Neural progenitor cell (in vitro differentiated cells): ENCODE data around the gene YBEY. TPM values are rescaled to one million over a fixed set of nuclear protein-coding genes. Genes with fewer than 3 reads are reported as not detected.

ENCODE experiments used
- DNase-seq: peaks from one replicate; pipeline ENCODE4 v3.0.0-alpha.2; 2016; ENCODE audit warnings: low spot score
- H2AFZ ChIP-seq: fragments of 200-600 bp; sonication (generic); replicated peaks from 2 replicates; pipeline ENCODE4 v1.6.1; 2016; ENCODE audit warnings: antibody characterized with exemption
- H3F3A ChIP-seq: fragments of 200-600 bp; sonication (generic); 2 replicates; pipeline ENCODE4 v1.6.1; 2016; ENCODE audit warnings: antibody characterized with exemption, low read depth
- H3K27ac ChIP-seq: fragments of 200-600 bp; sonication (generic); 2 replicates; pipeline ENCODE4 v1.5.1; 2016; ENCODE audit warnings: mild to moderate bottlenecking
- H3K27me3 ChIP-seq: fragments of 200-600 bp; sonication (generic); 2 replicates; pipeline ENCODE4 v1.6.1; 2016; ENCODE audit warnings: mild to moderate bottlenecking, moderate library complexity
- H3K36me3 ChIP-seq: fragments of 200-600 bp; sonication (generic); 2 replicates; pipeline ENCODE4 v1.5.1; 2016
- H3K4me1 ChIP-seq: fragments of 200-600 bp; sonication (generic); 2 replicates; pipeline ENCODE4 v1.6.1; 2016; ENCODE audit warnings: mixed run types
- H3K4me2 ChIP-seq: fragments of 200-600 bp; sonication (generic); 2 replicates; pipeline ENCODE4 v1.6.1; 2016
- H3K4me3 ChIP-seq: fragments of 200-600 bp; sonication (generic); 2 replicates; pipeline ENCODE4 v1.5.1; 2016
- H3K79me2 ChIP-seq: fragments of 200-600 bp; sonication (generic); 2 replicates; pipeline ENCODE4 v1.6.1; 2016; ENCODE audit warnings: low read depth
- H3K9ac ChIP-seq: fragments of 200-600 bp; sonication (generic); 2 replicates; pipeline ENCODE4 v1.6.1; 2016
- H3K9me3 ChIP-seq: fragments of 200-600 bp; sonication (generic); 2 replicates; pipeline ENCODE4 v1.5.1; 2016; ENCODE audit warnings: low read depth
- H4K20me1 ChIP-seq: fragments of 200-600 bp; sonication (generic); 2 replicates; pipeline ENCODE4 v1.6.1; 2016; ENCODE audit warnings: low read depth
- H3K27ac Mint-ChIP-seq: 3 replicates; pipeline ENCODE4 v1.8.0; 2021; ENCODE audit warnings: mixed read lengths
- H3K27me3 Mint-ChIP-seq: 2 replicates; pipeline ENCODE4 v1.8.0; 2022; ENCODE audit warnings: low read depth, mild to moderate bottlenecking, inconsistent platforms, moderate library complexity, mixed read lengths; ENCODE audit not compliant: insufficient read depth
- H3K36me3 Mint-ChIP-seq: 3 replicates; pipeline ENCODE4 v1.8.0; 2021; ENCODE audit warnings: mixed read lengths
- H3K4me1 Mint-ChIP-seq: 3 replicates; pipeline ENCODE4 v1.8.0; 2021; ENCODE audit warnings: mixed read lengths
- H3K4me3 Mint-ChIP-seq: 3 replicates; pipeline ENCODE4 v1.8.0; 2021; ENCODE audit warnings: mild to moderate bottlenecking, moderate library complexity, mixed read lengths
- H3K9me3 Mint-ChIP-seq: 3 replicates; pipeline ENCODE4 v1.8.0; 2020; ENCODE audit warnings: mixed read lengths
- EZH2 ChIP-seq: fragments of 200-600 bp; sonication (generic); IDR thresholded peaks from 2 replicates; pipeline ENCODE4 v1.6.1; 2017; ENCODE audit warnings: antibody characterized with exemption, mild to moderate bottlenecking, moderate library complexity
- EZH2phosphoT487 ChIP-seq: fragments of 200-600 bp; sonication (generic); IDR thresholded peaks from 2 replicates; pipeline ENCODE4 v1.6.1; 2017; ENCODE audit warnings: antibody characterized with exemption
- total RNA-seq: library from RNA; depleted of rRNA; stranded (reverse); fragments of >200 nt; gene quantifications from 2 replicates; pipeline ENCODE4 v1.2.3, GENCODE V29; 2015; ENCODE audit warnings: low replicate concordance
- TF ChIP-seq, protein P1 (sequence below): fragments of 200-600 bp; sonication (generic); IDR thresholded peaks from 2 replicates; pipeline ENCODE4 v1.5.1; 2017; ENCODE audit warnings: antibody characterized with exemption, mild to moderate bottlenecking

Gene YBEY
- total RNA-seq, 1 donor from 2014 or later = 47.3 TPM

DNA sequence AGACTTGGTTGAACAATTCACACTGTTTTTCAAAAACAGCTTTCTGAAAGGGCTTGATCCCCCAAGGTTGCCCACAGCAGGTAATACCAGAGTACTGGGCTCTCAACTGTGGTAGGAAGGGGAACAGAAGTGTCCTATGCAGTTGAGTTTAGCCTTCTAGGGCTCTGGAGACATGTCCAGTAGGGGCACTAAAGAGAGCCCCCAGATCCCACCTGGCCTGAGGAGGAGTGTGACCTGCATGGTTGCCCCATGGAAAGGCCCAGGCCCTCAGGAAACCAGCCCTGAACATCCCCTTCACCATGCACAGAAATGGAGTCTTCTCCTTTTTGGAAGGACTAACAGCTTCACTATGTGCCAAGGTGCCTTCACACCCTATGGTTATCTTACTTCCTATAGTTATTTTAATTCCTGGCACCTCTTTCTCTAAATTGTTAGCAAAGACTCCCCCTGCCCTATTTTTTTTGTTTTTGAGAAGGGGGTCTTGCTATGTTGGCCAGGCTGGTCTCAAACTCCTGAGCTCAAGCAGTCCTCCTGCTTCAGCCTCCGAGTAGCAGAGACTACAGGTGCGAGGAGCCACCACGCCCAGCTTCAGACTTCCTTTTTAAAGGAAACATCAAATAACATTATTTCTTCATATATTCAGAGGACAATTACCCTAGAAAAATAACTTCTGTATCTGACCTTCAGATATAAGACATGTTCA is 40.8 kb upstream of the YBEY start:
- Histone ChIP-seq H3K27ac (no peak overlapping the region), H3K36me3 (peaks cover 17% of the 10 kb centered on the region), H2AFZ (no peak overlapping the region), H3K9ac (no peak overlapping the region), H3K4me3 (no peak overlapping the region), H3K79me2 (no peaks in the 10 kb centered on the region), H4K20me1 (no peaks in the 10 kb centered on the region), H3F3A (no peaks in the 10 kb centered on the region), H3K27me3 (no peaks in the 10 kb centered on the region), H3K4me2 (no peak overlapping the region), H3K9me3 (no peaks in the 10 kb centered on the region), H3K4me1 (no peaks in the 10 kb centered on the region)
- Mint-ChIP-seq H3K4me1 (no peaks in the 10 kb centered on the region), H3K36me3 (peaks cover 48% of the 10 kb centered on the region), H3K27ac (no peak overlapping the region), H3K4me3 (no peak overlapping the region), H3K27me3 (peaks cover 3% of the 10 kb centered on the region), H3K9me3 (no peaks in the 10 kb centered on the region)
- DNase-seq = no peak
- TF ChIP-seq EZH2phosphoT487 = no peak
- TF ChIP-seq EZH2 = no peak
- TF ChIP-seq, protein P1, sequence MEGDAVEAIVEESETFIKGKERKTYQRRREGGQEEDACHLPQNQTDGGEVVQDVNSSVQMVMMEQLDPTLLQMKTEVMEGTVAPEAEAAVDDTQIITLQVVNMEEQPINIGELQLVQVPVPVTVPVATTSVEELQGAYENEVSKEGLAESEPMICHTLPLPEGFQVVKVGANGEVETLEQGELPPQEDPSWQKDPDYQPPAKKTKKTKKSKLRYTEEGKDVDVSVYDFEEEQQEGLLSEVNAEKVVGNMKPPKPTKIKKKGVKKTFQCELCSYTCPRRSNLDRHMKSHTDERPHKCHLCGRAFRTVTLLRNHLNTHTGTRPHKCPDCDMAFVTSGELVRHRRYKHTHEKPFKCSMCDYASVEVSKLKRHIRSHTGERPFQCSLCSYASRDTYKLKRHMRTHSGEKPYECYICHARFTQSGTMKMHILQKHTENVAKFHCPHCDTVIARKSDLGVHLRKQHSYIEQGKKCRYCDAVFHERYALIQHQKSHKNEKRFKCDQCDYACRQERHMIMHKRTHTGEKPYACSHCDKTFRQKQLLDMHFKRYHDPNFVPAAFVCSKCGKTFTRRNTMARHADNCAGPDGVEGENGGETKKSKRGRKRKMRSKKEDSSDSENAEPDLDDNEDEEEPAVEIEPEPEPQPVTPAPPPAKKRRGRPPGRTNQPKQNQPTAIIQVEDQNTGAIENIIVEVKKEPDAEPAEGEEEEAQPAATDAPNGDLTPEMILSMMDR = no peak

DNA sequence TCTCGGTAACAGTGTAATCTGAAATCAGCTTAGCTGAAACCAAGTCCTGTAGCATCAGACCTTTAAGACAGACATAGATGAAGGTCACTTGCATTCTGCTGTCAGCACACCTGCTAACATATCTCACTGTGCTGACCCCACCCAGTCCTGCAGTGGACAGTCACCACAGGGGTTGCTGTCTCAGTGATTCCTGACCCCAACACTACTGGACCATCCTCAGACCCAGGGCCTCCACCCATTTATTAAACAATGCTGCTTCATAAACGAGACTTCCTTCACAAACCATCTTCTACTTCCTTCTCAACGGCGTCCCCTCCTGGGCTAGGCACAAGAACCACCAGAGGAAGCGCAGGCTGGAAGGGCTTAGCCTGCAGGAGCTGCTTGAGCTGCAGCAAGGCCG is 39.8 kb upstream of the YBEY start:
- no peaks in the 10 kb centered on the region for H3F3A ChIP-seq
- no peak overlapping the region for H3K4me3 Mint-ChIP-seq
- H4K20me1 ChIP-seq = no peaks in the 10 kb centered on the region
- H3K27ac ChIP-seq = no peak overlapping the region
- no peaks in the 10 kb centered on the region for H3K4me1 ChIP-seq
- no peak overlapping the region for H2AFZ ChIP-seq
- no peaks in the 10 kb centered on the region for H3K27me3 ChIP-seq
- no peak overlapping the region for H3K4me2 ChIP-seq
- H3K36me3 ChIP-seq = peaks cover 22% of the 10 kb centered on the region
- peaks cover 43% of the 10 kb centered on the region for H3K36me3 Mint-ChIP-seq
- H3K9ac ChIP-seq = no peak overlapping the region
- no peak for DNase-seq
- TF ChIP-seq EZH2phosphoT487 (no peak), EZH2 (no peak)
- TF ChIP-seq, protein P1 = no peak
- H3K79me2 ChIP-seq = no peaks in the 10 kb centered on the region
- H3K9me3 ChIP-seq = no peaks in the 10 kb centered on the region
- no peaks in the 10 kb centered on the region for H3K9me3 Mint-ChIP-seq
- no peak overlapping the region for H3K27ac Mint-ChIP-seq
- H3K4me3 ChIP-seq = no peak overlapping the region
- H3K27me3 Mint-ChIP-seq = peaks cover 3% of the 10 kb centered on the region
- no peaks in the 10 kb centered on the region for H3K4me1 Mint-ChIP-seq

DNA sequence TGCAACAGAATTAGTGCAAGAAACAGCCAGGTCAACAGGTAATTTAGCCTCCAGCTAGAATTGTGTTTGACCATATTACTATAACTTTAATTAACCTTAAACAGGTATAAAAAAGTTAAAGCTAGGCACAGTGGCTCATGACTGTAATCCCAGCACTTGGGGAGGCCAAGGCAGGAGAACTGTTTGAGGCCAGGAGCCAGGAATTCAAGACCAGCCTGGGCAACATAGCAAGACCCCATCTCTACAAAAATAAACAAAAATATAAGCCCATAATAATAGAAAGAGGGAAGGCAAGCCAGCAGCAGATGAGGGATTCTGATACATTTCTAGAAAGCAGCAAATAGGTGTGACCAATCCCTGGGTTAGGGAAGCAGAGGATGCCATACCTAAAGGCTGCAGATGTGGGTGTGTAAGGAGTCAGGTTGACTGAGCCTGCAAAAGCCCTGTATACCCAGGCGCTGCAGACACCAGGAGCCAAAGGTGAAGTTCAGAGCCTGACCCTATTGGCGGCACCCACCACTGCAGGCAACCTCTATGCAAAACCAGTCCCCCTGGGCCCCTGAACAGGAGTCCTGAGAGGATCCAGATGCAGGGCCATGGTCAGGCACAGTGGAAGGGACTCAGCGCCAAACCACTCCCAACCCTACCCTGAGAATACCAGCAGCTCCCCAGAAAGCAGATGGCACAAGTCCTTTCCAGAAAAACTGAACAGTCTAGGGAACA is 38.3 kb upstream of the YBEY start:
- Histone ChIP-seq H3K9me3 (no peaks in the 10 kb centered on the region), H3K4me1 (no peaks in the 10 kb centered on the region), H3K27me3 (no peaks in the 10 kb centered on the region), H4K20me1 (no peaks in the 10 kb centered on the region), H3K9ac (no peak overlapping the region), H3K27ac (no peak overlapping the region), H3K4me3 (no peak overlapping the region), H3K79me2 (no peaks in the 10 kb centered on the region), H2AFZ (no peak overlapping the region), H3K4me2 (no peak overlapping the region), H3F3A (no peaks in the 10 kb centered on the region), H3K36me3 (peaks cover 18% of the 10 kb centered on the region)
- Mint-ChIP-seq H3K9me3 (no peaks in the 10 kb centered on the region), H3K27ac (no peak overlapping the region), H3K36me3 (peaks cover 38% of the 10 kb centered on the region), H3K4me1 (no peaks in the 10 kb centered on the region), H3K27me3 (peaks cover 3% of the 10 kb centered on the region), H3K4me3 (no peak overlapping the region)
- no peak for TF ChIP-seq EZH2phosphoT487
- TF ChIP-seq EZH2 = no peak
- TF ChIP-seq, protein P1 = no peak
- DNase-seq = no peak
